ENCODE results near the gene ULBP1. TPM values are rescaled to one million over a fixed set of nuclear protein-coding genes. Genes with fewer than 3 reads are reported as not detected.
A peak's percentile ranks its signal among the peaks of the same experiment; 100 is the strongest.
"Not testable (repeated sequence)": the region's sequence is repeated elsewhere in the genome, so short reads cannot be mapped to it uniquely, and the experiment has no call there.

ULBP1 gene
- total RNA-seq, 2 experiments from 2014 or later: 1.8 to 2.2 TPM

GRCh38 chr6:149967999-149968398, 4.3 kb downstream of the ULBP1 start:
- CTCF ChIA-PET; H3K4me3 Mint-ChIP-seq; DNase-seq; intact Hi-C loops (cut with micrococcal nuclease); H3K27ac Mint-ChIP-seq; POLR2A ChIA-PET; H3K9me3 Mint-ChIP-seq; H3K36me3 Mint-ChIP-seq: not testable (repeated sequence)
- Mint-ChIP-seq H3K4me1 (ENCODE audit: low read depth) (peaks cover 18% of the 10 kb centered on the region), H3K27me3 (peaks cover 62% of the 10 kb centered on the region)

- H3K27ac Mint-ChIP-seq; H3K9me3 Mint-ChIP-seq; POLR2A ChIA-PET; H3K4me3 Mint-ChIP-seq; H3K36me3 Mint-ChIP-seq; CTCF ChIA-PET; DNase-seq; intact Hi-C loops (cut with micrococcal nuclease): not testable (repeated sequence)
- Mint-ChIP-seq H3K4me1 (ENCODE audit: low read depth) (peaks cover 12% of the 10 kb centered on the region), H3K27me3 (peaks cover 58% of the 10 kb centered on the region)
Measured at GRCh38 chr6:149968909-149969308, 5.2 kb downstream of the ULBP1 start.

- Mint-ChIP-seq H3K9me3 (no peaks in the 10 kb centered on the region), H3K27me3 (peaks cover 58% of the 10 kb centered on the region), H3K27ac (no peak overlapping the region), H3K4me1 (ENCODE audit: low read depth) (peaks cover 6% of the 10 kb centered on the region), H3K36me3 (peaks cover 2% of the 10 kb centered on the region), H3K4me3 (no peak overlapping the region)
- POLR2A ChIA-PET: no interaction called here
- no peak for DNase-seq
- intact Hi-C loops (cut with micrococcal nuclease): no loop called here
- CTCF ChIA-PET: no interaction called here
Measured at GRCh38 chr6:149969635-149970034, 5.9 kb downstream of the ULBP1 start.

GRCh38 chr6:149974394-149974793, 10.7 kb downstream of the ULBP1 start:
- H3K27me3 Mint-ChIP-seq: peaks cover 54% of the 10 kb centered on the region
- CTCF ChIA-PET; H3K4me1 Mint-ChIP-seq (ENCODE audit: low read depth); H3K36me3 Mint-ChIP-seq; H3K4me3 Mint-ChIP-seq; POLR2A ChIA-PET; H3K27ac Mint-ChIP-seq; intact Hi-C loops (cut with micrococcal nuclease); H3K9me3 Mint-ChIP-seq; DNase-seq: not testable (repeated sequence)

GRCh38 chr6:149974825-149975224, 11.1 kb downstream of the ULBP1 start:
- Mint-ChIP-seq H3K27me3 (peaks cover 52% of the 10 kb centered on the region), H3K36me3 (no peaks in the 10 kb centered on the region), H3K9me3 (no peaks in the 10 kb centered on the region), H3K4me3 (no peak overlapping the region), H3K4me1 (ENCODE audit: low read depth) (peaks cover 2% of the 10 kb centered on the region), H3K27ac (no peak overlapping the region)
- intact Hi-C loops (cut with micrococcal nuclease): no loop called here
- no peak for DNase-seq
- ChIA-PET POLR2A (no interaction called here), CTCF (no interaction called here)

- CTCF ChIA-PET: no interaction called here
- Mint-ChIP-seq H3K4me1 (ENCODE audit: low read depth) (peaks cover 2% of the 10 kb centered on the region), H3K27me3 (peaks cover 47% of the 10 kb centered on the region), H3K4me3 (no peak overlapping the region), H3K36me3 (no peaks in the 10 kb centered on the region), H3K27ac (no peak overlapping the region), H3K9me3 (no peaks in the 10 kb centered on the region)
- DNase-seq: no peak
- intact Hi-C loops (cut with micrococcal nuclease): no loop called here
- POLR2A ChIA-PET: no interaction called here
Measured at GRCh38 chr6:149975400-149975799, 11.7 kb downstream of the ULBP1 start.

- intact Hi-C loops (cut with micrococcal nuclease): no loop called here
- no peak for DNase-seq
- ChIA-PET CTCF (no interaction called here), POLR2A (no interaction called here)
- H3K27me3 Mint-ChIP-seq: peaks cover 53% of the 10 kb centered on the region
- peaks cover 5% of the 10 kb centered on the region for H3K4me1 Mint-ChIP-seq (ENCODE audit: low read depth)
- no peak overlapping the region for H3K27ac Mint-ChIP-seq
- no peaks in the 10 kb centered on the region for H3K36me3 Mint-ChIP-seq
- H3K9me3 Mint-ChIP-seq: no peaks in the 10 kb centered on the region
- no peak overlapping the region for H3K4me3 Mint-ChIP-seq
Measured at GRCh38 chr6:149977221-149977620, 13.5 kb downstream of the ULBP1 start.

- POLR2A ChIA-PET: no interaction called here
- CTCF ChIA-PET: no interaction called here
- no peak for DNase-seq
- peaks cover 53% of the 10 kb centered on the region for H3K27me3 Mint-ChIP-seq
- intact Hi-C loops (cut with micrococcal nuclease): no loop called here
- H3K36me3 Mint-ChIP-seq: no peaks in the 10 kb centered on the region
- H3K4me1 Mint-ChIP-seq (ENCODE audit: low read depth): peaks cover 5% of the 10 kb centered on the region
- no peak overlapping the region for H3K27ac Mint-ChIP-seq
- H3K4me3 Mint-ChIP-seq: no peak overlapping the region
- no peaks in the 10 kb centered on the region for H3K9me3 Mint-ChIP-seq
Measured at GRCh38 chr6:149978610-149979009, 14.9 kb downstream of the ULBP1 start.

GRCh38 chr6:149979293-149979692, 15.6 kb downstream of the ULBP1 start:
- peaks cover 49% of the 10 kb centered on the region for H3K27me3 Mint-ChIP-seq
- DNase-seq: no peak
- POLR2A ChIA-PET: no interaction called here
- no peak overlapping the region for H3K4me3 Mint-ChIP-seq
- peaks cover 5% of the 10 kb centered on the region for H3K4me1 Mint-ChIP-seq (ENCODE audit: low read depth)
- CTCF ChIA-PET: no interaction called here
- no peaks in the 10 kb centered on the region for H3K9me3 Mint-ChIP-seq
- H3K36me3 Mint-ChIP-seq: no peaks in the 10 kb centered on the region
- intact Hi-C loops (cut with micrococcal nuclease): no loop called here
- no peak overlapping the region for H3K27ac Mint-ChIP-seq

GRCh38 chr6:149983145-149983544, 19.4 kb downstream of the ULBP1 start:
- peaks cover 3% of the 10 kb centered on the region for H3K4me1 Mint-ChIP-seq (ENCODE audit: low read depth)
- peaks cover under 1% of the 10 kb centered on the region for H3K36me3 Mint-ChIP-seq
- H3K9me3 Mint-ChIP-seq: peaks cover 6% of the 10 kb centered on the region
- H3K27me3 Mint-ChIP-seq: peaks cover 64% of the 10 kb centered on the region
- ChIA-PET POLR2A (no interaction called here), CTCF (no interaction called here)
- DNase-seq: no peak
- no peak overlapping the region for H3K27ac Mint-ChIP-seq
- H3K4me3 Mint-ChIP-seq: no peak overlapping the region
- intact Hi-C loops (cut with micrococcal nuclease): no loop called here

- peaks cover 69% of the 10 kb centered on the region for H3K27me3 Mint-ChIP-seq
- ChIA-PET CTCF (interaction anchor here (1.2 kb wide), 1 partner anchor 22 kb away, joined by 3 read pairs; no protein-coding TSS in a partner anchor), POLR2A (interaction anchor here (0.6 kb wide), 1 partner anchor 613 kb away, joined by 3 read pairs; no protein-coding TSS in a partner anchor)
- H3K27ac Mint-ChIP-seq: no peak overlapping the region
- H3K9me3 Mint-ChIP-seq: peaks cover 10% of the 10 kb centered on the region
- intact Hi-C loops (cut with micrococcal nuclease): no loop called here
- H3K36me3 Mint-ChIP-seq: peaks cover 6% of the 10 kb centered on the region
- DNase-seq: no peak
- H3K4me1 Mint-ChIP-seq (ENCODE audit: low read depth): peaks cover 8% of the 10 kb centered on the region
- no peak overlapping the region for H3K4me3 Mint-ChIP-seq
Measured at GRCh38 chr6:149984773-149985172, 21.0 kb downstream of the ULBP1 start.

GRCh38 chr6:149985481-149985937, 21.8 kb downstream of the ULBP1 start:
- peaks cover 76% of the 10 kb centered on the region for H3K27me3 Mint-ChIP-seq
- peaks cover 6% of the 10 kb centered on the region for H3K36me3 Mint-ChIP-seq
- peak overlapping the region; percentile 38 for H3K27ac Mint-ChIP-seq
- POLR2A ChIA-PET: no interaction called here
- H3K4me1 Mint-ChIP-seq (ENCODE audit: low read depth): peaks cover 15% of the 10 kb centered on the region
- CTCF ChIA-PET: no interaction called here
- no peak overlapping the region for H3K4me3 Mint-ChIP-seq
- H3K9me3 Mint-ChIP-seq: peaks cover 10% of the 10 kb centered on the region
- intact Hi-C loops (cut with micrococcal nuclease): no loop called here
- DNase-seq: no peak

GRCh38 chr6:149987602-149988107, 23.9 kb downstream of the ULBP1 start:
- peaks cover 10% of the 10 kb centered on the region for H3K9me3 Mint-ChIP-seq
- H3K36me3 Mint-ChIP-seq: peaks cover 6% of the 10 kb centered on the region
- DNase-seq: no peak
- intact Hi-C loops (cut with micrococcal nuclease): no loop called here
- ChIA-PET CTCF (no interaction called here), POLR2A (no interaction called here)
- H3K27me3 Mint-ChIP-seq: peaks cover 83% of the 10 kb centered on the region
- no peak overlapping the region for H3K27ac Mint-ChIP-seq
- H3K4me1 Mint-ChIP-seq (ENCODE audit: low read depth): peaks cover 22% of the 10 kb centered on the region
- H3K4me3 Mint-ChIP-seq: no peak overlapping the region
